ENCODE measurements around the gene AP2A2. TPM values are rescaled to one million over a fixed set of nuclear protein-coding genes. Genes with fewer than 3 reads are reported as not detected.

Gene AP2A2
- total RNA-seq, 1 experiment from 2014 or later, result 39.4 TPM

DNA sequence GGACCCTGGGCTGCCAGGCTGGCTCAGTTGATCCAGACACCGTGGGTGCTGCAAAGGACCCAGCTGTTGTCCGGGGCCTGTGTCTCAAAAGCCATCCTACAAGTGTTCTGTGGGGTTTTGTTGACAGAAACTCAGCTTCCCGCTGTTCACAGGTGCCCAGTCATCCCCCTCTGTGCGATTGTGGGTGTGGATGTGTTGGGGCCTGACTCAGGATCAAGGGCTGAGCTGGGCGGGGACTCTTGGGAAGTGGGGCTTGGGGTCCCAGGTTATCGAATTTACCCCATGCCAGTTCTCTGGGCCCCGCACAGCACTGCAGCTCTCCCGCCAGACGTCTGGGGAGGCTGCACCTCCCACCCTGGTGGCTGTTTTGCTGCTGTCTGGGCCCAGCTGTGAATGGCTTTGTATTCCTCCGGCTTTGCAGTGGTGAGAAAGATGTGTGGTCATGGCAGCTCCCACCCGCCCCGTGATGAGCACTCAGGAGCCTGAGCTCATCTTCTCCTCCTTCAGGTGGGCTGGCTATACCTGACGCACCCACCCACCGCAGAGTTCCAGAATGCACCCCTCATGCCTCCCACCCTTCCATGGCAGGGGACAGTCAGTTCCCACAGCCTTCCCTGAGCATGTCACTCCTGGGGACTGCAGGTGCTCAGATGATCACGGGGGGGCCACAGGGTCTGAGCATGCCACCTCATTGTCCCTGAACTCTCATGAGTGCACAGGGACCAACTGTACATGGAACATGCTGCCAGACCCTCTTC is 3.6 kb upstream of the AP2A2 start:
- ChIA-PET POLR2A (ENCODE audit: unreplicated experiment) (no interaction called here), CTCF (interaction anchor here (0.6 kb wide), 1 partner anchor 132 kb away, joined by 3 read pairs; no protein-coding TSS in a partner anchor)
- H3K79me2 ChIP-seq (ENCODE audit: low read depth), result peaks cover 5% of the 10 kb centered on the region; the same call in 1 of the 2 replicates
- no peak for DNase-seq
- H3K27ac ChIP-seq, result no peak overlapping the region
- no peaks in the 10 kb centered on the region for H3K27me3 ChIP-seq (ENCODE audit: insufficient read depth, low read depth)
- H2AFZ ChIP-seq, result no peak overlapping the region
- H3K4me1 ChIP-seq (replicated peaks; ENCODE audit: insufficient read depth), result no peaks in the 10 kb centered on the region
- H3K4me2 ChIP-seq, result no peak overlapping the region
- H3K9me3 ChIP-seq (ENCODE audit: insufficient read depth, low read depth), result no peaks in the 10 kb centered on the region
- no peaks in the 10 kb centered on the region for H3K9me2 ChIP-seq (ENCODE audit: insufficient read depth)
- peaks cover 3% of the 10 kb centered on the region; the same call in 1 of the 2 replicates for H4K20me1 ChIP-seq (ENCODE audit: insufficient read depth)
- intact Hi-C loops (cut with micrococcal nuclease; ENCODE audit: unreplicated experiment), result no loop called here
- H3F3A ChIP-seq (ENCODE audit: insufficient read depth, low read depth), result 0 out of 2 replicates have a peak, but pooled peaks cover 6% of the 10 kb centered on the region
- no peaks in the 10 kb centered on the region for H3K36me3 ChIP-seq (ENCODE audit: low read depth)
- TF ChIP-seq, protein P1, sequence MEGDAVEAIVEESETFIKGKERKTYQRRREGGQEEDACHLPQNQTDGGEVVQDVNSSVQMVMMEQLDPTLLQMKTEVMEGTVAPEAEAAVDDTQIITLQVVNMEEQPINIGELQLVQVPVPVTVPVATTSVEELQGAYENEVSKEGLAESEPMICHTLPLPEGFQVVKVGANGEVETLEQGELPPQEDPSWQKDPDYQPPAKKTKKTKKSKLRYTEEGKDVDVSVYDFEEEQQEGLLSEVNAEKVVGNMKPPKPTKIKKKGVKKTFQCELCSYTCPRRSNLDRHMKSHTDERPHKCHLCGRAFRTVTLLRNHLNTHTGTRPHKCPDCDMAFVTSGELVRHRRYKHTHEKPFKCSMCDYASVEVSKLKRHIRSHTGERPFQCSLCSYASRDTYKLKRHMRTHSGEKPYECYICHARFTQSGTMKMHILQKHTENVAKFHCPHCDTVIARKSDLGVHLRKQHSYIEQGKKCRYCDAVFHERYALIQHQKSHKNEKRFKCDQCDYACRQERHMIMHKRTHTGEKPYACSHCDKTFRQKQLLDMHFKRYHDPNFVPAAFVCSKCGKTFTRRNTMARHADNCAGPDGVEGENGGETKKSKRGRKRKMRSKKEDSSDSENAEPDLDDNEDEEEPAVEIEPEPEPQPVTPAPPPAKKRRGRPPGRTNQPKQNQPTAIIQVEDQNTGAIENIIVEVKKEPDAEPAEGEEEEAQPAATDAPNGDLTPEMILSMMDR (conservative IDR thresholded peaks at IDR 0.05), result no peak
- TF ChIP-seq EZH2 (IDR thresholded peaks at IDR 0.05; ENCODE audit: low read depth), result no peak
- no TSS peak for BruUV-seq (replicated peaks)
- H3K4me3 ChIP-seq, result no peak overlapping the region

GRCh38 chr11:923691-924405 is 1.8 kb upstream of the AP2A2 start:
- no peaks in the 10 kb centered on the region for H3K36me3 ChIP-seq (ENCODE audit: low read depth)
- no peak overlapping the region for H3K27ac ChIP-seq
- no peaks in the 10 kb centered on the region for H3K27me3 ChIP-seq (ENCODE audit: insufficient read depth, low read depth)
- TF ChIP-seq EZH2 (IDR thresholded peaks at IDR 0.05; ENCODE audit: low read depth), result no peak
- TF ChIP-seq, protein P1 (conservative IDR thresholded peaks at IDR 0.05), result no peak
- ChIA-PET CTCF (no interaction called here), POLR2A (ENCODE audit: unreplicated experiment) (no interaction called here)
- H3F3A ChIP-seq (ENCODE audit: insufficient read depth, low read depth), result 0 out of 2 replicates have a peak, but pooled peaks cover 6% of the 10 kb centered on the region
- no peaks in the 10 kb centered on the region for H3K9me2 ChIP-seq (ENCODE audit: insufficient read depth)
- H2AFZ ChIP-seq, result no peak overlapping the region
- H4K20me1 ChIP-seq (ENCODE audit: insufficient read depth), result peaks cover 3% of the 10 kb centered on the region; the same call in 1 of the 2 replicates
- DNase-seq, result no peak
- no peaks in the 10 kb centered on the region for H3K4me1 ChIP-seq (replicated peaks; ENCODE audit: insufficient read depth)
- intact Hi-C loops (cut with micrococcal nuclease; ENCODE audit: unreplicated experiment), result no loop called here
- no peaks in the 10 kb centered on the region for H3K9me3 ChIP-seq (ENCODE audit: insufficient read depth, low read depth)
- no TSS peak for BruUV-seq (replicated peaks)
- peaks cover 16% of the 10 kb centered on the region; the same call in 1 of the 2 replicates for H3K79me2 ChIP-seq (ENCODE audit: low read depth)
- H3K4me2 ChIP-seq, result no peak overlapping the region
- H3K4me3 ChIP-seq, result no peak overlapping the region

DNA sequence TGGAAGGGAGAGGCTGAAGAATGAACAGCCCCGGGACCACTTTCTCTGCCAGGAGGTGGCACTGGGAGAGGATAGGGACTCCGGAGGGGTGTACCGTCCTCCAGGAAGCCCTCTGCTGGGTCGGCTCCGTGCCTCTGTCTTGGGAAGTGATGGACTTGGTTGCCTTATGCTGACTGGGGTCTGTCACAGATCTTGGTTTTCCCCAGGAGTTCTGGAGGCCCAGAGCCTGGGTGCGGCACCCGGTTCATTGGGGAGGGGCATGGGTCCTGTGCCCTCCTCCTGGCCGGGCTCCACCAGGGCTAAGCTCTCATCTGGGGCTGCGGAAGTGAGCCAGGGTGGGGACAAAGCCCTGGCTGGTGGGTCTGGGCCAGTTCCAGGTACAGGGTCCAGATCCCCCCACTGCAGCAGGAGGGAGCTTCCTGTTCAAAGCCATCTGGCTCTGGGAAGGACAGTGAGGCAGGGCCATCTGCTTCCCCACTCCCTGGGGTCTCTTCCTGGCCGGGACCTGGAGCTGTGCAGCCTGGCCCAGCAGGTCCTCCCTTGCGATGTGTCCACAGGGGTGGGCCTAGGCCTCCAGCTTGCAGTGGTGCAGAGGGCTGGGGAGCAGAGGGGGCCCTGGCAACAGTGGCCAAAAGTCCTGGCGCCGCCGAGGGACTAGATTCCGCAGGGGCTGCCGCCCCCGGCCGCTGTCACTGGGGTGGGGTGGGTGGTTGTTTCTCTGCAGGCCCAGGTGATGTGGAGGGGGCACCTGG is 1.1 kb upstream of the AP2A2 start:
- H3F3A ChIP-seq (ENCODE audit: insufficient read depth, low read depth), result 0 out of 2 replicates have a peak, but pooled peaks cover 6% of the 10 kb centered on the region
- intact Hi-C loops (cut with micrococcal nuclease; ENCODE audit: unreplicated experiment), result loop anchor here (5.0 kb wide), 1 partner anchor 128 kb away; no protein-coding TSS in a partner anchor
- no peaks in the 10 kb centered on the region for H3K9me3 ChIP-seq (ENCODE audit: insufficient read depth, low read depth)
- H3K36me3 ChIP-seq (ENCODE audit: low read depth), result no peaks in the 10 kb centered on the region
- no peaks in the 10 kb centered on the region for H3K27me3 ChIP-seq (ENCODE audit: insufficient read depth, low read depth)
- no peak for DNase-seq
- no peak overlapping the region for H3K27ac ChIP-seq
- ChIA-PET CTCF (interaction anchor here (0.6 to 0.7 kb wide), 2 partner anchors 117 to 149 kb away, joined by 4 read pairs; no protein-coding TSS in a partner anchor), POLR2A (ENCODE audit: unreplicated experiment) (no interaction called here)
- no peaks in the 10 kb centered on the region for H3K9me2 ChIP-seq (ENCODE audit: insufficient read depth)
- no peak overlapping the region for H3K4me2 ChIP-seq
- peaks cover 16% of the 10 kb centered on the region; the same call in 1 of the 2 replicates for H3K79me2 ChIP-seq (ENCODE audit: low read depth)
- no peak overlapping the region for H3K4me3 ChIP-seq
- H4K20me1 ChIP-seq (ENCODE audit: insufficient read depth), result peaks cover 3% of the 10 kb centered on the region; the same call in 1 of the 2 replicates
- H3K4me1 ChIP-seq (replicated peaks; ENCODE audit: insufficient read depth), result no peaks in the 10 kb centered on the region
- TF ChIP-seq EZH2 (IDR thresholded peaks at IDR 0.05; ENCODE audit: low read depth), result no peak
- TF ChIP-seq, protein P1 (conservative IDR thresholded peaks at IDR 0.05), result no peak
- no TSS peak for BruUV-seq (replicated peaks)
- H2AFZ ChIP-seq, result no peak overlapping the region

Data from PC-9 (cell line).